Ecto neural progenitor cell (in vitro differentiated cells): ENCODE results near the gene DOK7.

Experiments used
- DNase-seq: peaks from one replicate; pipeline ENCODE4 v3.0.0-alpha.2; 2018; ENCODE audit warnings: low spot score

DOK7 gene

GRCh38 chr4:3463556-3464348 lies 646 bp downstream of the DOK7 start:
- DNase-seq = no peak

- no peak for DNase-seq
These were observed 1.3 kb downstream of the DOK7 start for GRCh38 chr4:3464349-3464905.

GRCh38 chr4:3464911-3465697 lies 2.0 kb downstream of the DOK7 start:
- DNase-seq = no peak

- no peak for DNase-seq
These were observed 2.9 kb downstream of the DOK7 start for GRCh38 chr4:3465698-3466671.

GRCh38 chr4:3466691-3467600 lies 3.8 kb downstream of the DOK7 start:
- no peak for DNase-seq

GRCh38 chr4:3467601-3468031 lies 4.5 kb downstream of the DOK7 start:
- no peak for DNase-seq

- no peak for DNase-seq
These were observed 5.0 kb downstream of the DOK7 start for GRCh38 chr4:3468154-3468553.

GRCh38 chr4:3468804-3469203 lies 5.7 kb downstream of the DOK7 start:
- DNase-seq = no peak

GRCh38 chr4:3469386-3470243 lies 6.5 kb downstream of the DOK7 start:
- DNase-seq = no peak

- DNase-seq = no peak
These were observed 7.4 kb downstream of the DOK7 start for GRCh38 chr4:3470244-3471097.

- no peak for DNase-seq
These were observed 8.1 kb downstream of the DOK7 start for GRCh38 chr4:3471098-3471760.

GRCh38 chr4:3471886-3472285 lies 8.8 kb downstream of the DOK7 start:
- no peak for DNase-seq

- no peak for DNase-seq
These were observed 9.5 kb downstream of the DOK7 start for GRCh38 chr4:3472411-3473141.

- no peak for DNase-seq
These were observed 10.3 kb downstream of the DOK7 start for GRCh38 chr4:3473181-3473950.

- DNase-seq = no peak
These were observed 11.1 kb downstream of the DOK7 start for GRCh38 chr4:3473996-3474765.
